ENCODE measurements around the gene GATA5.

GATA5 gene

DNA sequence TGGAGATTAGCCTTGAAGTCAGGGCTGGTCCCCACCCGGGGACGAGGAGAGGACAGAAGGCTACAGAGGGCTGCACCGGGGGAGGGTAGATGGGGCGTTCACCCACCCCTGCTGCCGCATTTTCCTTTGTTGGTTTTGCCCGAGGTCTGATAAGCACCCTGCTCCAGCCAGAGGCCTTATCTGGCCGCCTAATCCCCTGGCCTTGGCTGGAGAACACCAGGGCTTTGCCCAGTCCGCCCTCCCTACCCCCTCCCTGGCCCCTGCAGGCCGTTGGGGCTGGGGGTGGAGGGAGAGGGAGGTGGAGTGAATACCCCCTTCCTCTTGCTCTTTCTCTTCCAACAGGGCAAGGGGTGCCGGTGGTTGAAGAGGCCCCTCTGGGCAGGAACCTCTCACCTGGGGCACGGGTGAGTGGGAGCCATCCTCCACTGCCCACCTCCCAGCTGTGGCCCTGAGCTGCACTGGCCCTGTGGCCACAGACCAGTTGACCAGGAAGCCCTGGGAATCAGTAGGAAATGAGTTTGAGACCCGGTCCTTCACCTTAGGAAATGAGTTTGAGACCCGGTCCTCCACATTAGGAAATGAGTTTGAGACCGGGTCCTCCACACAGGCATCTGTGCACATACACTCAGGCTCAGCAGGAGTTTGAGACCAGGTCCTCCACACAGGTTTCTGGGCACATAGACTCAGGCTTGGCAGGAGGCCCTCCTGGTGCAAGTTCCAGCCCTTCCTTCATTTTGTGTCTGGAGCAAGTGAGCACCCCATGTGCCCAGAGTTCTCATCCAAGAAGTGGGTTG, 12.0 kb upstream of the GATA5 start:
- DNase-seq (ENCODE audit: low read depth in 2 of 2), result no peak

DNA sequence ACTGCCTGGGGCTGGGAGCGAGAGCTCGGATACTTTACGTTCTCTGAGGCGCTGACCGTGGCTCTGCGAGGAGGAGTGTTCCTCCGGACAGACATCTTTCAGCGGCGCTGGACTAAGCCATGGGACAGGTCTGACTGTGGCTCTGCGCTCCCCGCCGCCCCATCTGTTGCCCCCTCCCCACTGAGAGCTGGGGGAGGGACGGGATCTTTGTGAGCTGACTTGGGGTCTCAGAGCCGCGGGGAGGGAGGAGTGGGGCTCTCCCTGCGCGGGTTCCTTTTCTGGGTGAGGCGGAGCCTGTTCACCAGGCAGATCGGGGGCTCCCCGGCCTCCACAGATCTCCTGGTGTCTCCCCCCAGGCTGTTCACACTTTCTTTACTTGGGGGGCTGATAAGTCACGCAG, 11.3 kb upstream of the GATA5 start:
- no peak for DNase-seq (ENCODE audit: low read depth in 2 of 2)

DNA sequence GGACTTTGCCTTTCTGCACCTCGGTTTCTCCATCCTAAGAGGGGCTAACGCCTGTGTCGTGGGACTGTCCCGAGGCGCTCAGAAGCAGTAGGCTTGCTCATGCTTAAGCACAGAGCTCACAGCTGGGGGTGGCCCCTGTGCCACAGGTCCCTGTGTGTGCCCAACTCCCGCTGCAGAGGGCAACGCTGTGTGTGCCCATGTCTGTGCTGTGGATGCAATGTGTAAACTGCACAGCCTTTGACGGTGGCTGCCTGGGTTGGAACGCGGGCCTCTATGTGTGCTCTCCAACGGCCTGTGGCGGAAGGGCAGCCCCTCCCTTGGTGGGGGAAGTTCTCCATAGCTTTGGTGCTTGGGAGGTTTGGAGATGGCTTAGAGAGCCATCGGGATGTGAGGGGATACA, 10.7 kb upstream of the GATA5 start:
- DNase-seq (ENCODE audit: low read depth in 2 of 2), result no peak

DNA sequence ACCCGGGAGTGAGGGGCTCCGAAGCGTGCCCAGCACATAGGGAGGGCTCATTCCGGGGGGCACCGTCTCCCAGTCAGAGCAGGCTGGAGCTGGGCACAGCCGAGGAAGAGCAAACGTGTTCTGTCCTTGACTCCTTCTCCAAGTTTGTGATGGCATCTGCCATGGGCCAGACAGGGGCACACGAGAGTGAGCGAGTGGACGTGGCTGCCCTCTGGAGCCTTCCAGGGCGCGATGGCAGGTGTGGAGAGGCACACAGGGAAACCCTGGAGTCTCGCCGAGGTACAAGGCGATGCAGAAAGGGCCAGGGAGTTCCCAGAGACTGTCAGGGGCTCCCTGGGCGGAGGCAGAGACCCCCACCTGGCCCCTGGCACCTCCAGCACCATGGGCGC, 9.9 kb upstream of the GATA5 start:
- DNase-seq (ENCODE audit: low read depth in 2 of 2), result no peak

DNA sequence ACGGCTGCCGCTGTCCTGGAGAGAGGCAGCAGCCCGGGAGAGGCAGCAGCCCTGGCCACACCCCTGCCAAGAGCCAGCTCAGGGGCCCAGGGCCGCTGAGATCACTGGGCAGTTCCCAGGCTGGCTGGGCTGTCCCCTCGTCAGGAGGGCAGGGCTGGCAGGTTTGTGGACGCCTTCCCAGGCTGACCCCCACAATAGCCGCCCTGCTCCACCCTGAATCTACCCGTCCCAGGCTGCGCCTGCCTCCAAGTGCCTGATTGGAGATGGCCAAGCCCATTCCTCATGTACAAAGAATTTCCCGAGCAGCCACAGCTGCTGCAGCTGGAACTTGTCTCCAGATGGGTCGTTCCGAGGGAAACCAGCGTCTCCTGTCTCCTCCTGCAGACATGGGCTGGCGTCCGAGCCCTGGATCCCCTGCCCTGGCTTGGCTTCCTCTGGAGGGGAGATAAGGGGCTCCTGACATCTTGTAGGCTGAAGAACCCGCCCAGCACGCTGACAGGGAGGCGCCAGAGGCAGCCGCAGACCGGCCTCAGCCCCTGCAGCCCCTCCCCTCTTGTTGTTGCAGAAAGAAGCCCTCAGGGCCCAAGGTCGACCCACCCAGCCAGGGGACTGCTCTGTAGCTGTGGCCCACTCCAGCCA, 9.4 kb upstream of the GATA5 start:
- no peak for DNase-seq (ENCODE audit: low read depth in 2 of 2)

DNA sequence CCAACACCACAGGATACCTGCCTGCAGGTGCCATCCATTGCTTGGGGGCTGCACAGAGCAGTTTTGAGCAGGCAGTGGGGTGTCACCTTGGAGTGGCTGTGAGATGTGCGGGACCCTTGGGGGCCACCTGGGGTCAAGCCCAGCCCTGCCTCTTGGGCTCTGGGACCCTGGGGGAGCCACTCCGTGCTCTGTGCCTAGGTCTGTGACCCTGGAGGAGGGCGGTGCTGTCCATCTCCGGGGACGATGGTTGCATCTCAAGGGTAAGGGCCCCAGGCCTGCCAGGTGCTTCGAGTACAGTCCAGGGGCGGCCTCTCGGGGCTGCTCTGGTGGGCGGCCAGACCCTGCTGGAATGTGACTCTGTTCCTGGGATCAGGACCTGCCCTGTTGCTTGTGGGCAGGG, 8.7 kb upstream of the GATA5 start:
- DNase-seq (ENCODE audit: low read depth in 2 of 2), result no peak

DNA sequence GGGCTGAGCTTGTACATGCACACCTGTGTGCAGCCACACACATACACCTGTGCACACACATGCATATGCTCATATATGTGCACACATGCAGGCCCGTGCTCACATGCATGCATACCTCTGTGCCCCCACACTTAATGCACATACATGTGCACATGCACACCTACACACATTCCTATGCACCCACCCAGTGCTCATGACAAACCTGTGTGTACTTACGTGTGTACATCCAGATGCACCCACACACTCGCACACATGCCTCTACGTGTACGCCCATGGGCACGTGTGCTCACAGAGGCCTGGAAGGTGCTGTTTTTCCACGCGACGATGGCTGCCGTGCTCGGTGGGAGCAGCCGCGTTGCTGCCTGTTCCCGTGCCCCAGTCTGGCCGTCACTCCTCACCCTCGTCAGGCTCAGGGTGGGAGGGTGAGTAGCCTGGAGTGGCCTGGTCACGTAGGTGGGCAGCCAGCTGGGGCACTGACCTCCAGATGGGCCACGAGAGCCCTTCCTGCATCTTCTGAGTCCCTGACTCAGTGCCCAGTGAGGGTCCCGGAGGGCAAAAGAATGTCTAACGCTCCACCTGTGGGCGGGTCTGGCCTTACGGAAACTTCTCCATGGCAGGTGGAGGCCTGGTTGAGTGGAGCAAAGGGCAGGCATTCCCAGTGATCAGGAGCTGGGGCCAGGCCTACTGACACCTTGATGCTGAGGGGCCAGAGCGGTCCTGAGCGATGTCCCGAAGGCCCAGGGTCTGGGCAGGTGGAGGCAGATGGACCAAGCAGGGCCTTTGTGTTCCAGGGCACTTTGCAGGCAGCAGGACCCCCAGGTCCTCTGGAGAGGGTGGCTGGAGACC, 8.0 kb upstream of the GATA5 start:
- no peak for DNase-seq (ENCODE audit: low read depth in 2 of 2)

DNA sequence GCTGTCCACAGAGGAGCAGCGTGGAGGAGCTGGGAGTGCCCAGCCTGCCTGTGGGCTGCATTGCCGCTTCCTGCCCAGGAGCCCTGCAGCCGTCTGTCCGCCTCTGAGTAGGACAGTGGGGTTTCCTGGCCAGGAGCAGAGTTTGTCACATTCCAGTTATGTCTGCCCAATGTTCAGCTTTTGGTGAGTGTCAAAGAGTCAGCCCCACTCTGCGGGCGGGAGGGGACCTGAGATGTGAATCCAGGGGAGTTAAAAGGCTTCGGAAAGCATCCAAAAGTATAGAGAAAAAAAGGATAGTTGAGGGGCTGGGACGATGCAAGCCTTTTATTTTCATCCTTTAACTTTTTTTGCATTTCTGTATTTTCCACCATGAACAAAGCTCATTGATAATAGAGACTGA, 7.2 kb upstream of the GATA5 start:
- DNase-seq (ENCODE audit: low read depth in 2 of 2), result no peak

DNA sequence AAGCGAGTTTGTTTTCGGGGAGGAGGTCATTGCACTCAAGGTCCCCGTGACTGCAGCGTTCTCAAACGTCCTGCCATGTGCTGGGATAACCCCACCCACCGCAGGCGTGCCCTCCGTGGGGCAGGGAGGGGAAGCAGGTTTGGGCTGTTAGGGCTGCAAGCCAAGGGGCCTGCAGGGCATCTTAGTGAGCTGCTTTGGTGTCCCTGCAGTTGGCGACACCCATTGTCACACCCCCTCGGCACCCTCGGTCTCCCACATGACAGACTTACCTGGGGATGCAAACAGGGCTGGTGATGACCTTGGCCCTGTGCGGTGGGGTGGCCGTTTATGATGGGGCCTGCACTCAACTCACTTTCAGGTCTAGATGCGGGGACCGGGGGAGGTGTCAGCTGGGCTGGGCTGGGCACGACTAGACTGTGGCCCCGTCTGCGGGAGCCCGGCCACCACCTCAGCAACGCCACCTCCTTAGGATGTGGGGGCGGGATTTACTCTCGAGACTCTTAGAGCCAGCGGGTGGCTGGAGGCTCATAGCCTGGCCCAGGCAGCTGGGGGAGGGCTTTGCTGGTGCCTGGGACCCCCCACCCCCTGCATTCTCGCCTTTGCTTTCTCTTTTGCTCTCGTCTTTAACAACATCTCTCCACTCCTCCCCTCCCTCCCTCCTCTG, 6.5 kb upstream of the GATA5 start:
- DNase-seq (ENCODE audit: low read depth in 2 of 2), result no peak

DNA sequence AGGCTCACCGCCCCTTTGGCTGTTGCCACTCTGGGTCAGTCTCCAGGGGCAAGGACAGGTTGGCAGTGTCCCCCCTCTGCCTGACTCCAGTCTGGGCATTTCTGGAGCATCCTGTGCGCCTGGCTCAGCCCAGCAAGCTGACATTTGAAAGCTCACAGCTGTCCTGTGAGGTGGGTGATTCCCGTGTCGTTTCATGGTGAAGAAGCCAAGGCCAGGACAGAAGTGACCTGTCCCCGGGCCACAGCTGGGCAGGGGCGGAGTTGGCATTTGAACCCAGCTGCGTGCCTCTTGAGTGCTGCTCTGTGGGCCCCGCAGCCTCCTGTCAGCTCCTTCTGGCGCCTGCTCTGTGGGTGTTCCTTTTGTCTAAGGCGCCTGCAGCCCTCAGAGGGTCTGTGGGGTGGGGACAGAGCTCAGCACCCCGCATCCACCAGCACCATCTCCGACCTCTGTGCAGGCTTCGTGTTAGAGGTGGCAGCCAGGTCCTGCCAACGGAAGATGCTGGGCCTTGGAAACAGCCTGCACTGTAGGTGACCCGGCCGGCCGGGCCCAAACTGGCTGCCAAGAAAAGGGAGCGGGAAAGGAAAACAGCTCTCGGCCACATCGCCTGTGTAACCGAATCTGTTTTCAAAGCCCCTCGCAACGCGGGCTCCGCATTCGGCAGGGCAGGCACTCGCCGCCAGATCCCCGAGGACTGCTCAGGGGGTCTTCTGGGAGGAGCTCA, 5.8 kb upstream of the GATA5 start:
- no peak for DNase-seq (ENCODE audit: low read depth in 2 of 2)

DNA sequence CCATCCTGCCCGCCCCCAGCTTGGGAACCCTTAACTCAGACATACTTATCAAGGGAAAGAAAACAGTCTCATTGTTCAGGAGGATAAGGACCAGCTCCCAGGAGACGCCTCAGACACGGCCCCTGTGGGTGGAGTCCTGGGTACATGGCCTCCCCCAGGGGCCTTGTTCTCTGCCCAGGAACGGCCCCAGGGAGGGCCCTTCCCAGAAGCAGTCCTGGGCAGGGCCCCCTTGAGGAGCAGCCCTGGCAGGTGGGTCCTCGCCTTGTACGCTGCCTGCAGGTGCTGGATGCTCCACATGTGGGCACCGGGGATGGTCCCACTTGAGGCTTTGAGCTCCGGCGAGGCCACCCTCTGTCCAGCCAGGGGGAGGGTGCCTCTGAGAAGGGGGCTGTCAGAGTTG, 4.5 kb upstream of the GATA5 start:
- DNase-seq (ENCODE audit: low read depth in 2 of 2), result no peak

DNA sequence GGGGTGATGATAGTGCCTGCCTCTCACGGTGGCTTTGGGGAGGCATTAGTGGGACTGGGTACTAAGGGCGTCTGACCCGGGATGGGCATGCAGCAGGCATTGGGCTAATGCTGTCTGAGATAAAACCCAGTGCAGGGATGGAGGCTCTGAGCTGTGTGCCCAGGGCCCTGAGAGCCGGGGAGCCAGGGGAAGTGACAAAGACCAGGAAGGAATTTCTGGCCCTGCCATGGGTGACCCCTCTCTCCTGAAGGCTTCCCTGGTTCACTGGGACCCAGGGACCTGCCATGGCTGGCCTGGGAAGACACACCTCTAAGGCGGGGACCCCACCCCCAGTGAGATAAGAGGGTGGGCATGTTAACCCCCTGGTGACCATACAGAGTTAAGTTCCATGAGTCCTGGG, 3.9 kb upstream of the GATA5 start:
- DNase-seq (ENCODE audit: low read depth in 2 of 2), result no peak

DNA sequence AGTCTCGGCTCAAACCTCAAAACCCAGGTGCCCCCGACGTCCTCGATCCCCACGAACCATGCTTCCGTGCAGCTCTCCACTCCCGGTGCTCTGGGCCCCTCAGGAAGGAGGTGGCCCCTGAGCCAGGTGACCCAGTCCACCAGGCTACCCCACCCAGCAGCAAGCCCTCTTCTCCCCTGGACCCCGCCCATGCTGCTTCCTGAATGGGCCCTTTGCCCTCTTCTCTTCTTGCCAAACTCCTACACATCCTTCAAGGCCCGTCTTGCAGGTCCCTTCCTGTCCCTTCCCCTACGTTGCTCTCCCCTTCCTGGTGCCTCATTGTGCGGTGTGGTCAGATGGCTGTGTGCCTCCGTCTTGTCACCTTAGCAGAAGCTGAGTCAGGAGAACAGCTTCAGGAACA, 3.4 kb upstream of the GATA5 start:
- DNase-seq (ENCODE audit: low read depth in 2 of 2), result no peak

DNA sequence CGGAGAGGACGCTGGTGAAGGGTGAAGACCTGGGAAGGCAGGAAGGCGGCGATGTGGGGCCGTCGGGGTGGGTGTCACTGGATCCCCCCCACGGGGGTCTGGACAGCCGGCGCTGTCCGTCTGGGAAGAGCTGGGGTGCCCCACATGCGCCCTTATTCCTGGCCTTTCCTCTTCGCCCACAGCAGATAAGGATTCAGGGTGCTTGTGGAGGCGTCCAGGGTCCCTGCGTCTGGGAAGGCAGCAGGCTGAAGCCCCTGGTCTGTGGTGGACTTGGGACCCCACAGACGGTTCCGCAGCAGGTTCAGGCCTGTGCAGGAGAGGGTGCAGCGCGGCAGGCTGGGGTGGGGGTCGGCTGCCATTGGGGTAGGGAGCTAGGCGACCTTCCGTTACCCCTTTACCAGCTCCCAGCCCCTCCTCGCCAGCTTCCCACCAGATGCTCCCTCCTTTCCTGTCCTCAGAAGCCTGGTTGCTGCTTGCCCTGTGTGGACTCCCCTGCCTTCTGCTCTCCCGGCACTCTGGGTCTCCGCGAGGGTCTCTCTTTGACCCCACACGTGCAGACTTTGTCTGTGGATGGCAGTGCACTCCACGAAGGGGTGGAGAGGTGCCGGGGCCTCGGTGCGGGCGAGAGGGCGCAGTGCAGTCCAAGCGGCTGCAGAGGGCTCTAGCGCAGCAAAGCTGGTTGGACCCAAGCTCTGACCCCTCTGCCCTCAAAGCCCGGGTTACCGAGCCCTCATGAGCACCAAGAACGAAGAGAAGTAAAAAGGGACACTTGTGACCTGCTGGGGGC, 2.1 kb upstream of the GATA5 start:
- DNase-seq (ENCODE audit: low read depth in 2 of 2), result no peak

DNA sequence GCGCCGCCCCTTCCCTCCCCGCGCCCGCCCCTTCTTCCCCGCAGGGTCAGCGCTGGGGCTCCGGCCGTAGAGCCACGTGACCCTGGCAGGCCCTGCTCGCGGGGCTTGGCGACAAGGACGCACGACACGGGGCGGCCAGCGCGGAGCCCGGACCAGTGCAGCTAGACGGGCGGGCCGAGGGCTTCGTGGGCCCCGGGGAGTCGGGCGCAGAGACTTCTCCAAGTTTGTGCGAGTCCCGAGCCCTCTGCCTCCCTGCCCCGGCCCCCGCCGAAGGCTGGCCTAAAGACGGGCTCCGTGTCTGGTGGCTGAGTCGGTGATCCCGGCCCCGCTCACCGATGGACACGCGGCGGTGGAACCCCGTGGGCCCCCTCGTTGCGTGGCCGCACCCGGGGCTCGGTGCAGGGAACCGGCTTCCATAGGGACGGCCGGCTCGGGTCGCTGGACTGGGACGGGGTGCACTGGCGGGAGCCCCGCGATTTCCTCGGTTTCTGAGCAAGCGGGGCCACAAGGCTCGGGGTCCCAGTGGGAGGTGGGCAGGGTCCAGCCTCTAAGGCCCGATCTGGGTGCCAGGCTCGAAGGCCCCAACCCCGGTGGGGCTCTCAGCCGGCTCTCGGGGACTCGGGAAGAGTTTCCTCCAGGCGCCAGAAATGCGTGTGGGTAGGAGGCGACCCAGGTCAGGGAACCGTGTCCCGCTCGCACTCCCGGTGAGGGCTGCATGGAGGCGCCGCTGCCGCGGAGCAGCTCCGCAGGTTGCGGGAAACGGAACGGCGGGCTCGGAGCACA, 452 bp upstream of the GATA5 start:
- no peak for DNase-seq (ENCODE audit: low read depth in 2 of 2)

DNA sequence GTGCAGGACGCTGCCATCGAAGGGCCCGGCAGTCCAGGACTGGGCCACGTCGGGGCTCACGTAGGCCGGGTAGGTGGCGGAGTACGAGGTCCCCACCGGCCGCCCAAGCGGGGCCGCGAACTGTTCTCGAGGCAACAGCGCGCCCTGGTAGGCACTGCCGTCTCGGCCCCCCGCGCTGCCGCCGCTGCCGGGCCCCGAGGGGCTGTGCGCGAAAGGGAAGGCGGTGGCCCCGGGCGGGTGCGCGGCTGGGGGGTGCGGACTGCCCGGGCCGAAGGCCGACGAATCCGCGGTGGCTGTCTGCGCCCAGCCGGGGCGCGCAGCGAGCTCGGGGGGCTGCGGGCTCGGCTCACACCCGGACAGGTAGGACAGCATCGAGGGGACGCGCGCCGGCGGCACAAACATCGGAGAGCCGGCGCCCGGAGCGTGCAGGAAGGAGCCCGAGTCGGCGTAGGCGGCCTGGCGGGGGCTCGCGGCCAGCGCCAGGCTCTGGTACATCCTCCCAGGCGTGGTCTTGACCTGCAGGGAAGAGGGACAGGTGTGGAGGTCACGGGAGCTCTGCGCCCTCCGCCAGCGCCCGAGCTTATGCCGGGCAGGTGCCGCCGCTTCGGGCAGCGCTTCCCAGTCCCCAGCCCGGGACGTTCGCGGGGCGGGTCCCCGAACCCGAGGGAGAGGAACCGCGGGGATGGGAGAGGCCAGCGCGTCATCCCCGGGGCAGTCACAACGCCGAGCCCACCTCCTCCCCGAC, 596 bp downstream of the GATA5 start:
- no peak for DNase-seq (ENCODE audit: low read depth in 2 of 2)

DNA sequence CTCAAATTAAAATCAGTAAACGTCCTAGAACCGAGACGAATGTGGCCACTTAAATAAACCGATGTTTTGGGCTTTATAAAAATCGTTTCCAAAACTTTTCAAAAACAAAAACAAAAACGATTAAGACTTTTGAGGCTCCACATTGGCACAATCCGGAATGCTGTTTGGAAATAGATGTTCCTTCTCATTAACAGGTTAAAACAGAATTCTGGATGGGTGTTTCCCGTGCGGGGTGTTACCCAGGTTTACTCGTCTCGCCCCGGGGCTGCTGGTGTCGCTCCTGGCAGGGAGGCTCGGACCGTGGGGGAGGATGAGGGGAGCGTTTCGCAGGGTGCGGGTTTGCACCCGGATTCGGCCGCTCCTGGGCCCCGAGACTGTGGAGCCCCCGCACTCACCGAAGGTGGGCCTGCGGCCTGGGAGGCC, 1.2 kb downstream of the GATA5 start:
- DNase-seq (ENCODE audit: low read depth in 2 of 2), result no peak

DNA sequence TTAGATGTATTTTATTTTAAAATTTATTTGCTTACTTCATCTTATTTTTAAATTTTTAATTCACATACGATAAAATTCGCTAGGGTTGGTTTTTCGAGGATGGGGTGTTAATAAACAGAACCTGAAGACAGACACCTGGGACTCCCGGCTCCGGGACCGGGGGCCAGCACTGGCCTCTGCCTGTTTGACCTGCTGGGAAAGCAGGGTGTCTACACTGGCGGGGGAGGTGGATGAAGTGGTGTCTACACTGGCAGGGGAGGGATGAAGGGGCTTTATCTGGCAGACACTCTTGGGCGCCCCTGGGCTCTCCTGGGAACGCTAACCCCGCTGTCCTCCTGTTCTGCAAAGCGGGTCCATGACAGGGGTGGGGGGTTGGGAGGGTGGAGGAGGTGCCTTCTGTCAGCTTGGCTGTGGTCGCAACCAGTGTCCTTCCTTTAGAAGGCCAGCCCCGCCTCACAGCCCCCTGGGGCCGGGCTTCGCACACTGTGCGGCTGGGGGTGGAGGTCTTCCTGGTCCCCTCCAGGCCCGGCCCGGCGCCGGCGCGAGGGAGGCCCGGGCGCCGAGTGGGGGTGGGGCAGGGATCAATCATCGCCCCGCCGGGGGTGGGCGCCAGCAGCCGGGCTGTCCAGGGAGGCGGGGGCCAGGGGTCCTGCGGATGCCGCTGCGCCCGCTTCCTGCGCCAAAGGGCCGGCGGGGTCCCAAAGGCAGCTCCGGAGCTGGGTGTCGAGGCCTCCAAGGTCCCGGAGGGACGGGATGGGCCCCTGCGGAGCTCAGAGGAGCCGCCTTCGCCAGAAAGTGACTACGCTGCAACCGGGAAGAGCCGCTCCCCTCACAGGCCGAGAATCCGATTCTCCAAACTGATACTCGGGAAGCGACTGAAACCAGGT, 1.8 kb downstream of the GATA5 start:
- DNase-seq (ENCODE audit: low read depth in 2 of 2), result no peak

Measured in stimulated activated CD4-positive, alpha-beta T cell treated with anti-CD3 and anti-CD28 coated beads, Interleukin-15, amount 100 ng/mL, for 48 hours (primary cell).